Activated naive CD4-positive, alpha-beta T cell treated with anti-CD3 and anti-CD28 coated beads, Interleukin-2, amount 50 U/mL, for 16 hours (primary cell): ENCODE data around the gene P2RX6.
"Not testable (repeated sequence)": the region's sequence is repeated elsewhere in the genome, so short reads cannot be mapped to it uniquely, and the experiment has no call there.

Experiments used
- DNase-seq: peaks from one replicate; pipeline ENCODE4 v3.0.0-alpha.2; 2020

P2RX6 gene

DNA sequence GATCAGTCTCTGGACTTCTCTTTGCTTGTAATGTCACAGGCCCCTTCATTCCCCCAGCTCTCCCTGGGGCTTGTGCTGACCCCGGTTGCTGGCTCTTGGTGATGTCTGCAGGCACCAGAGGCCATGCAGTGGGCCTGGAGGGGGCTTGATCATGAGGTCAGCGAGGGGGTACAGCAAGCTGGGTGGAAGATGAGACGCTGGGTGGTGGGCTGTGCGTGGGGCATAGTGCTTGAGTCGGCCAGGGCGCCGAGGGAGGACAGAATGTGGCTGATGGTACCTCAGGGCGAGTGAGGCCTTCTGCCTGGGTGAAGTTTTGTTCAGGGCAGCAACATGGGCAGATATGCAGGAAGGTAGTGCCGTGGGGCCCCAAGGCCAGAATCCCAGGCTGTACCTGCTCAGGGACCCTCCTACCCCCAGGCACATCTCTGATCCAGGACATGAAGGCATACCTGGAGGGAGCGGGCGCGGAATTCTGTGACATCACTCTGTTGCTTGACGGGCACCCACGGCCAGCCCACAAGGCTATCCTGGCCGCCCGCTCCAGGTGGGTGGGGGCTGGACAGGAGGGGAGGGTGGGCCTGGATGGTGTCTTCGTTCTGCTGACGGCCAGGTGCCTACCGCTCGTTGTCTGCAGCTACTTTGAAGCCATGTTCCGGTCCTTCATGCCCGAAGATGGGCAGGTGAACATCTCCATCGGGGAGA, 19.5 kb upstream of the P2RX6 start:
- DNase-seq: no peak

GRCh38 chr22:20996031-20996410, 18.9 kb upstream of the P2RX6 start:
- DNase-seq: no peak

DNA sequence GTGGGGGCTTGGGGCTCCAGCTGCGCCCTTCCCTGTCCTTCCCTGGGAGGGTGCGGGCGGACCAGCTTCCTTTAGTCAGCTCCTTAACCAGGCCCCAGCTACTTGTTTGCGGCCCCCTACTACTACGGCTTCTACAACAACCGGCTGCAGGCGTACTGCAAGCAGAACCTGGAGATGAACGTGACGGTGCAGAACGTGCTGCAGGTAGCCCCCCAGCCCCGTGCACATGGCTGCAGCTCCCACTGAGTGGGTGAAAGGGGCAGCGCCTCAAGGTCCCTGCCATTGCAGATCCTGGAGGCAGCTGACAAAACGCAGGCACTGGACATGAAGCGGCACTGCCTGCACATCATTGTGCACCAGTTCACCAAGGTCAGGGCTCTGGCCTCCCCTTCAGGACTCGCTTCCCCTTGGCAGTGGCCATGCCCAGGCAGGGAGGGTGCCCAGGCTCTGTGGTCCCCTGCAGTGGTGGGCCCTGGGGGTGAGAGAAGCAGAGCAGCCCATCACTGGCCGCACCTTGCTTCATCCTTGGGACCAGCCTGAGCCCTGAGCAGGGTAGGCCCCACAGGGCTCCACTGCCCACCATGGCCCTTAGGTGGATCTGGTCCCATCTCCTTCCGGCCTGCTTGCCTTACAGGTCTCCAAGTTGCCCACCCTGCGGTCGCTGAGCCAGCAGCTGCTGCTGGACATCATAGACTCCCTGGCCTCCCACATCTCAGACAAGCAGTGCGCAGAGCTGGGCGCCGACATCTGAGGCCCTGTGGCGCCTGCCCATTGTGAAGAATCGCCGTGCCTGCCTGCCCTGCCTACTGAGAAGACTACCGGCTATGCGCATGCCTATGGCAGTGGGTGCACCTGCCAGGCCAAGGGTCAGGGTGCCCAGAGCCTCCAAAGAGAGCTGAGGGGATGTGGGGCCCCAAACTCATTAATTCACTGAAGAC, 18.1 kb upstream of the P2RX6 start:
- no peak for DNase-seq

DNA sequence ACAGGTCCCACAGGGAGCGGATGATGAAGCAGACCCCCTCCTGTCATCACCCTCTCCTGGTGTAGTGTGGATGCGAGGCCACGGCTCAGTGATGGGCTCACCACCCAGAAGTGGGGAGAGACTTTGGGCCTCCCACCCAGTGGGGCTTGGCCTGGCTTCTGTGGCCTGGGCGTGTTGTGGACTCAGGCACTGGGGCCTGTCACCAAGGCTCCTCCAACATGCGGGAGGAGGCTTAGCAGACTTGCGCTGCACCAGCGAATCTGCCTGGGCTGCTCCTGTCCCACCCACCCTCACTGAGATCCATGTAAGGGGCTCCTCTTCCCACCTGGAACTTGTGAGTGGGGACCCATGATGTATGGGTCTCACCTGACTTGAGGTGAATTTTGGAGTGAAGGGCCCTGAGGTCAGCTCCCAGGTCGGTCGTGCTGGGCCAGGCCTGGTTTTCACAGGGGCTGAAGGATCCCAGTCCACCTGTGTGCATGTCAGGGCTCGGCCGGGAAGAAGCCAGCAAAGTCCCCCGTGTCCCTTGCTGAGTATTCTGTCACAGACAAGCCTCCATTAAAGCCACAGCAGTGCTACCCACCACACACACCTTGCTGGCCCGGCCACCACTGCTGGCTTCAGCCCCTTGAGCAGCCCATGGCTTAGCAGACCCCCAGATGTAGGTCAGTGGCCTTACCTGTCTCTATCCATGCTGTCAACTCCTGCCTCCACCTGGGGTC, 17.3 kb upstream of the P2RX6 start:
- DNase-seq: no peak

GRCh38 chr22:20998411-20999336, 16.3 kb upstream of the P2RX6 start:
- DNase-seq: no peak

GRCh38 chr22:20999350-21000206, 15.4 kb upstream of the P2RX6 start:
- no peak for DNase-seq

- DNase-seq: no peak
Observed at GRCh38 chr22:21000207-21000986, 14.6 kb upstream of the P2RX6 start.

DNA sequence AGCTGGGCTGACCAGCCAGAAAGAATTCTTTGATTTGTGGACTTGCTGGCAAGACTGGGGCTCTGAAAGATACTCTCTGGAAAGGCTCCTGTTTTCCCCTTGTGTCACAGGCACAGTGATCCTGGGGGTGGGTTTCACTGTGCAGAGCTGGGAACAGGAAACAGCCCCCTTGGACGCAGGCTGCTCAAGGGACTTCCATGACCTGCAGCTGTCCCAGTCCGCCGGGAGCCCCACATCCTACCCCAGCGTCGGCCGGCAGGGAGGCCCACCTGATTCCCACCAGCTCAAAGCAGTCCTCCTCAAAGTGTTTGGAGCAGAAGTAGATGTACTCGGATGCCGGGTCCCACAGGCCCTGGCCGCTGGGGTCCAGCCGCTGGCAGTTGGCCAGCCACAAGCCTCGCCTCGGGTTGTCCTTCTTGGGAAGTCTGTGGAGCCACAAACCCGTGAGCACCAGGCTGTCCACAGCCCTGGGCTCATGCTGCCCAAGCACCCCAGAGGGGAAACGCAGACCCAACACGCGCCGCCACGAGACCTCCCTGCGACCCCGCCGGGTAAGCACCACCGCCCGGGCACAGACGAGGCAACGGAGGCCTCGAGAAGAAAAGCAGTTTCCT, 13.9 kb upstream of the P2RX6 start:
- no peak for DNase-seq

DNA sequence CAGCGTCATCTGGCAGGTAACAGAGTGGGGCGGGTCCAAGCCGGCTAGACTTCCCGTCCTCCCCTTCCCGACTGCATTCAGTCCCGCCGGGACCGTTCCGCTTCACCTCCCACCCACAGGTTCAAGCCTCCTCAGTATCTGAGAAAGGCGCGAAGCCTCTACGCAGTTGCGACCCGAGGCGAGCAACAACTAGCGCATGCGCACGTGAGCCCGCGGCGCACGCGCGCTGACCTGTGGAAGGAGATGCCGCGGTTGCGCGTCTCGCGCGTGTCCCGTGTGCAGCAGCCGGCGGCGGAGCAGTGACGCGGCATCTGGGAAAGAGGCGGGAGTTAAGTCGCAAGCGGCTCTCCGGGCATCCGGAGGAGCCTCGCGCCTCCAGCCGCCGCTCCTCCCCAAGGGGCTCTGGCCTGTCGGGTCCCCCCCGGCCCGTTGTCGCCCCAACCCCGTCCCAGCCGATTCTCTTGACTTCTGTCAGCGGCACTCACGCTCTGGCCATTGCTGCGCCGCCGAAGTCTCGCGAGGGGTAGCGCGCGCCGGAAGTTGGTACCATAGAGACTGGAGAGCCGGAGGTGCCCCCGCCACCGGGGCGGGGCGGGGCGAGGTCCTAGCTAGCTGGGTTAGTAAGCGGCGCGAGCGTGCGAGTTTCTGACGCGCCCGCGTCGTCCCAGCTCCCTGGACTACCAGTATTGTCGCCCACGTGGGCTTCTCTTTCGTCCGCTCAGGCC, 13.2 kb upstream of the P2RX6 start, which contains the start of gene THAP7:
Gene THAP7 (minus strand): TSS at position 518 of the 725 bp plus-strand sequence. CDS start 207 bp downstream, at position 311.
- peak; percentile 98 for DNase-seq

- DNase-seq: no peak
Observed at GRCh38 chr22:21003782-21004181, 11.2 kb upstream of the P2RX6 start.

DNA sequence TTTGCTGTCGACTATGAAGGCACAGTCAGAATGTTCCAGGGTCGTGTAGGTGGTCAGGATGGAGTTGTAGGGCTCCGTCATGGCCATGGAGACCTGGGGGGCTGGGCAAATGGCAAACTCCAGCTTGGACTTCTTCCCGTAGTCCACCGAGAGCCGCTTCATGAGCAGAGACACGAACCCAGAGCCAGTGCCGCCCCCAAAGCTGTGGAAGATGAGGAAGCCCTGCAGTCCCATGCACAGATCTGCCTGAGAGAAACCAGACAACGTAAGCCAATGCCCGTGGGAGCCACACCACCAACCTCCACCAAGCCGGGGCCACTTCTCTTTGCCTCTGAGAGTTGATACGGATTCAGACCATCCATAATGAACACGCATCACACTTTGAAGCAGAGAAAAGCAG, 5.8 kb upstream of the P2RX6 start:
- DNase-seq: not testable (repeated sequence)

DNA sequence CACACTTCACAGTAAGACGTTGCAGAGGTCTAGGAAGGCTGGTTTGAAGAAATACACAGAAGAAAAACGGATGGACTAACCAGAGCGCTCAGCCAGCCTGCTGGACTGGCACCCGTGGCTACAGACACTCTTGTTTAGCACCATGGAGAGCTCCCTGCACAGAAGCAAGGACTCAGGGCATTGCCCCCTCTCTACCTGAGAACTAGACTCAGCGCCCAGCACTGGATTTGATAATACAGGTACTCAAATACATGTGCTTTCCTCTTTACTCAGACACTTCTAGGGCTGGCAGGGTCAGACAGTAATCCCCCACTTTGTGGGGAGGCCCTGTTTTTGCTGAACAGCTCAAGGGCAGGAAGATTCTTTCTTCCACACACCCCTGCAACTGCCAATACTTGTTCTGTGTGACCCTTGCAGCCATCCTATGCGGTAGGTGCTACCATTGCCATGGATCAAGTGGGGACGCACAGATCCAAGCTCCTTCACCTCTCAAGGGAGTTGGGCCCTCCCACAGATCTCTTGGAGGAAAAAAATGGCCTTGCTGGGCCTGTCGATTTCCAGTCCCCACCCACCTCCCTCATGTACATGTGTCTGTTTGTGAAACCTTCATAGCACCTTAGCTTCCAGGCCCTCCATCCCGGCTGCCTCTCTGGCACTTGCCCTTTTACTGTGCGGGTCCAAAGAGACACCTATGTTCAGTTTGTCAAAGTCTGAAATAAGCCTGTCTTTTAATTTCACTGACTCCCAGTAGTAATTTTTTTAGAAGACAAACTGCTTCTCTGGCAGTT, 5.1 kb upstream of the P2RX6 start:
- DNase-seq: no peak

- no peak for DNase-seq
Observed at GRCh38 chr22:21010426-21011113, 4.4 kb upstream of the P2RX6 start.

- no peak for DNase-seq
Observed at GRCh38 chr22:21012446-21013407, 2.2 kb upstream of the P2RX6 start.

DNA sequence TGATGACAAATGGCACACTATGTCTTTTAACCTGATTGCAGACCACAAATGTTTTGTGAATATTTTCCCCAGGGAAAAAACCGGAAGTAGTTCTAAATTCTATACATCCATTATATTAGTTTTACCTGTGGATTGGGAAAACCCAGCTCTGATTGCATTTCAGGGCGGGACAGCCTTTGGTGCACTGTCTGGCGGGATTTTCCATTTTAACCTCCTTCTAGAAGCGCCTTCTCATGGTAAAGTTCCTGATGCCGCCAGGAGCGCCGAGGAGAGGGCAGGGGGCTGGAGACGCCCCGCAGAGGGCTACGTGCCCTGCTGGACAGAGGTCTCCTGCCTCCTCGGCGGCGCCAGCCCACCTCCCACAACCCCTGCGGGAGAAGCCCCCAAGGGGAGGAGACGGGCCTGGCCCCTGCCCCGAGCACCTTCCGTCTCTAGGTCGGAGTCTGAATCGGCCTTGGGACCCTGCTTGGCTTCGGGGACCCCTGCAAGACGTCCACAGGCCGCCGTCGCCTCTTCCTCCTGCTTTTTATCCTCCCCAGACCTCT, 1.2 kb upstream of the P2RX6 start:
- no peak for DNase-seq

GRCh38 chr22:21014202-21014725, 701 bp upstream of the P2RX6 start:
- DNase-seq: peak; percentile 82
